Retinal pigment epithelial cell (primary cell): Measurements from ENCODE around the gene FOCAD.

Experiments used
- DNase-seq: peaks from one replicate; pipeline ENCODE4 v3.0.0-alpha.2; 2010; ENCODE audit warnings: low read depth
- H3K4me3 ChIP-seq: 2 replicates; pipeline ENCODE4 v1.5.1; 2011; ENCODE audit warnings: mild to moderate bottlenecking, low read length, control low read depth, moderate library complexity
- CTCF ChIP-seq: conservative IDR thresholded peaks from 2 replicates; pipeline ENCODE4 v1.5.1; 2011; ENCODE audit warnings: low read depth, low read length, control low read depth, inconsistent platforms

The FOCAD gene

GRCh38 chr9:20681467-20681866 is 2.6 kb upstream of the FOCAD start:
- DNase-seq, result no peak
- TF ChIP-seq CTCF, result no peak
- no peak overlapping the region for H3K4me3 ChIP-seq

GRCh38 chr9:20683351-20684034 is 566 bp upstream of the FOCAD start:
- no peak for TF ChIP-seq CTCF
- DNase-seq, result no peak
- H3K4me3 ChIP-seq, result peak overlapping the region; percentile 74

- DNase-seq, result peak; percentile 43
- peak overlapping the region; percentile 70 for H3K4me3 ChIP-seq
- TF ChIP-seq CTCF, result no peak
Measured at GRCh38 chr9:20684875-20685696, 1.0 kb downstream of the FOCAD start.

GRCh38 chr9:20685769-20686168 is 1.7 kb downstream of the FOCAD start:
- H3K4me3 ChIP-seq, result no peak overlapping the region
- DNase-seq, result no peak
- no peak for TF ChIP-seq CTCF

- no peak overlapping the region for H3K4me3 ChIP-seq
- TF ChIP-seq CTCF, result no peak
- DNase-seq, result no peak
Measured at GRCh38 chr9:20689833-20690232, 5.8 kb downstream of the FOCAD start.

- DNase-seq, result no peak
- H3K4me3 ChIP-seq, result no peak overlapping the region
- TF ChIP-seq CTCF, result no peak
Measured at GRCh38 chr9:20692554-20692953, 8.5 kb downstream of the FOCAD start.

GRCh38 chr9:20693068-20693467 is 9.0 kb downstream of the FOCAD start:
- DNase-seq, result no peak
- no peak for TF ChIP-seq CTCF
- H3K4me3 ChIP-seq, result no peak overlapping the region
